ENCODE measurements around the gene TIGAR.

- TF ChIP-seq CTCF (conservative IDR thresholded peaks at IDR 0.05; ENCODE audit: low read length) (no peak), EZH2phosphoT487 (IDR thresholded peaks at IDR 0.05; ENCODE audit: borderline replicate concordance) (no peak)
These were observed 35.9 kb upstream of the TIGAR start for GRCh38 chr12:4285070-4285469.
